ENCODE results near the gene OSGEP. TPM values are rescaled to one million over a fixed set of nuclear protein-coding genes. Genes with fewer than 3 reads are reported as not detected.

Gene OSGEP
- total RNA-seq: 10 to 100 TPM; 72.3 to 75.9 TPM
- polyA plus RNA-seq: 10 to 100 TPM; 39.3 to 41.8 TPM

GRCh38 chr14:20454516-20455354 lies at the start of gene OSGEP, which contains the start of gene APEX1:
OSGEP (minus strand) TSS chr14:20454812; CDS start chr14:20454683, 129 bp downstream.
APEX1 (plus strand) TSS chr14:20455226; CDS start chr14:20455646, 420 bp downstream.
- H3K27ac ChIP-seq (ENCODE audit: low read depth, low read length): peak within 1 kb of the TSS; percentile 89
- H3K9me3 ChIP-seq (ENCODE audit: control insufficient read depth in 1 of 2, low read length in 2 of 2): no peaks in the 10 kb centered on the region
- H3K4me1 Mint-ChIP-seq: peaks cover 5 to 21% (median 12%) of the 10 kb centered on the region in 4 donors
- ChIA-PET POLR2A (ENCODE audit: partially characterized antibody) (interaction anchor here (0.8 to 4.7 kb wide), 22 partner anchors 14 to 1001 kb away, joined by 3 to 71 read pairs (median 6); partner anchors contain the start of genes CHD8, PARP2, PNP and RNASE4), CTCF (ENCODE audit: partially characterized antibody) (interaction anchor here (0.9 to 2.6 kb wide), 11 partner anchors 10 to 159 kb away, joined by 3 to 15 read pairs (median 4); partner anchors contain the start of gene PNP)
- H3K4me1 ChIP-seq (ENCODE audit: insufficient read depth, low read length): peaks cover 53% of the 10 kb centered on the region
- peak; percentile 96 to 99 (median 98) for DNase-seq
- no peaks in the 10 kb centered on the region for H3K27me3 Mint-ChIP-seq
- no peaks in the 10 kb centered on the region for H3K9me3 Mint-ChIP-seq
- H3K27ac Mint-ChIP-seq: peak within 1 kb of the TSS in 2 of 7 donors; percentile 19 to 55
- peaks cover 57% of the 10 kb centered on the region for H3K36me3 ChIP-seq (ENCODE audit: insufficient read depth, low read length)
- H3K4me3 Mint-ChIP-seq: peak within 1 kb of the TSS in 2 of 8 donors; percentile 13 to 23
- intact Hi-C loops (cut with micrococcal nuclease): loop anchor here (1.0 kb wide), 5 partner anchors 15 to 229 kb away; partner anchors contain the start of genes PARP2, PNP and TEP1
- peaks cover 33 to 43% of the 10 kb centered on the region in 2 donors for H3K36me3 Mint-ChIP-seq
- H3K27me3 ChIP-seq (ENCODE audit: insufficient read depth, low read length): no peaks in the 10 kb centered on the region
- peak within 1 kb of the TSS; percentile 70 to 99 for H3K4me3 ChIP-seq (ENCODE audit: low read length in 2 of 2)

GRCh38 chr14:20503898-20504297 lies 49.3 kb upstream of the OSGEP start:
- ChIA-PET CTCF (ENCODE audit: partially characterized antibody) (interaction anchor here (0.5 kb wide), 1 partner anchor 10 kb away, joined by 3 read pairs; no protein-coding TSS in a partner anchor), POLR2A (ENCODE audit: partially characterized antibody) (no interaction called here)
- no peaks in the 10 kb centered on the region for H3K9me3 ChIP-seq (ENCODE audit: control insufficient read depth in 1 of 2, low read length in 2 of 2)
- Mint-ChIP-seq H3K4me3 (no peak overlapping the region), H3K27me3 (no peaks in the 10 kb centered on the region), H3K4me1 (peaks cover 0 to 10% (median 6%) of the 10 kb centered on the region in 4 donors), H3K27ac (peak overlapping the region in 1 of 7 donors; percentile 6), H3K36me3 (no peaks in the 10 kb centered on the region), H3K9me3 (peaks cover 0 to 2% (median 0%) of the 10 kb centered on the region in 8 donors)
- no peaks in the 10 kb centered on the region for H3K27me3 ChIP-seq (ENCODE audit: insufficient read depth, low read length)
- no peak overlapping the region for H3K27ac ChIP-seq (ENCODE audit: low read depth, low read length)
- no peak overlapping the region for H3K4me3 ChIP-seq (ENCODE audit: low read length in 2 of 2)
- intact Hi-C loops (cut with micrococcal nuclease): no loop called here
- no peak for DNase-seq
- no peaks in the 10 kb centered on the region for H3K36me3 ChIP-seq (ENCODE audit: insufficient read depth, low read length)
- no peaks in the 10 kb centered on the region for H3K4me1 ChIP-seq (ENCODE audit: insufficient read depth, low read length)

- Mint-ChIP-seq H3K4me3 (no peak overlapping the region), H3K9me3 (peaks cover 0 to 2% (median 0%) of the 10 kb centered on the region in 8 donors), H3K27me3 (no peaks in the 10 kb centered on the region), H3K27ac (no peak overlapping the region), H3K36me3 (no peaks in the 10 kb centered on the region), H3K4me1 (peaks cover 0 to 8% (median 6%) of the 10 kb centered on the region in 4 donors)
- H3K27ac ChIP-seq (ENCODE audit: low read depth, low read length): no peak overlapping the region
- no peak overlapping the region for H3K4me3 ChIP-seq (ENCODE audit: low read length in 2 of 2)
- DNase-seq: no peak
- CTCF ChIA-PET (ENCODE audit: partially characterized antibody): no interaction called here
- H3K27me3 ChIP-seq (ENCODE audit: insufficient read depth, low read length): no peaks in the 10 kb centered on the region
- intact Hi-C loops (cut with micrococcal nuclease): no loop called here
- no peaks in the 10 kb centered on the region for H3K9me3 ChIP-seq (ENCODE audit: control insufficient read depth in 1 of 2, low read length in 2 of 2)
- H3K4me1 ChIP-seq (ENCODE audit: insufficient read depth, low read length): no peaks in the 10 kb centered on the region
- POLR2A ChIA-PET (ENCODE audit: partially characterized antibody): no interaction called here
- no peaks in the 10 kb centered on the region for H3K36me3 ChIP-seq (ENCODE audit: insufficient read depth, low read length)
These were observed 46.7 kb upstream of the OSGEP start for GRCh38 chr14:20501346-20501745.

GRCh38 chr14:20499881-20500280 lies 45.3 kb upstream of the OSGEP start:
- H3K27me3 ChIP-seq (ENCODE audit: insufficient read depth, low read length): no peaks in the 10 kb centered on the region
- H3K27me3 Mint-ChIP-seq: no peaks in the 10 kb centered on the region
- ChIA-PET POLR2A (ENCODE audit: partially characterized antibody) (interaction anchor here (1.0 kb wide), 1 partner anchor 30 kb away, joined by 4 read pairs; no protein-coding TSS in a partner anchor), CTCF (ENCODE audit: partially characterized antibody) (no interaction called here)
- no peak for DNase-seq
- H3K4me1 Mint-ChIP-seq: peaks cover 9 to 19% (median 13%) of the 10 kb centered on the region in 4 donors
- peaks cover 0 to 2% (median 0%) of the 10 kb centered on the region in 8 donors for H3K9me3 Mint-ChIP-seq
- H3K4me3 ChIP-seq (ENCODE audit: low read length in 2 of 2): no peak overlapping the region
- H3K27ac Mint-ChIP-seq: no peak overlapping the region
- no peak overlapping the region for H3K4me3 Mint-ChIP-seq
- no peak overlapping the region for H3K27ac ChIP-seq (ENCODE audit: low read depth, low read length)
- intact Hi-C loops (cut with micrococcal nuclease): no loop called here
- H3K4me1 ChIP-seq (ENCODE audit: insufficient read depth, low read length): peaks cover 5% of the 10 kb centered on the region
- H3K9me3 ChIP-seq (ENCODE audit: control insufficient read depth in 1 of 2, low read length in 2 of 2): no peaks in the 10 kb centered on the region
- H3K36me3 ChIP-seq (ENCODE audit: insufficient read depth, low read length): no peaks in the 10 kb centered on the region
- H3K36me3 Mint-ChIP-seq: no peaks in the 10 kb centered on the region

- Histone ChIP-seq H3K9me3 (ENCODE audit: control insufficient read depth in 1 of 2, low read length in 2 of 2) (no peaks in the 10 kb centered on the region), H3K4me1 (ENCODE audit: insufficient read depth, low read length) (peaks cover 5% of the 10 kb centered on the region), H3K27me3 (ENCODE audit: insufficient read depth, low read length) (no peaks in the 10 kb centered on the region), H3K36me3 (ENCODE audit: insufficient read depth, low read length) (no peaks in the 10 kb centered on the region), H3K4me3 (ENCODE audit: low read length in 2 of 2) (no peak overlapping the region), H3K27ac (ENCODE audit: low read depth, low read length) (no peak overlapping the region)
- no peak for DNase-seq
- Mint-ChIP-seq H3K9me3 (peaks cover 0 to 2% (median 0%) of the 10 kb centered on the region in 8 donors), H3K4me1 (peaks cover 9 to 21% (median 14%) of the 10 kb centered on the region in 4 donors), H3K27ac (no peak overlapping the region), H3K36me3 (no peaks in the 10 kb centered on the region), H3K27me3 (no peaks in the 10 kb centered on the region), H3K4me3 (no peak overlapping the region)
- intact Hi-C loops (cut with micrococcal nuclease): no loop called here
- ChIA-PET POLR2A (ENCODE audit: partially characterized antibody) (no interaction called here), CTCF (ENCODE audit: partially characterized antibody) (interaction anchor here (0.9 kb wide), 1 partner anchor 9 kb away, joined by 3 read pairs; no protein-coding TSS in a partner anchor)
These were observed 44.5 kb upstream of the OSGEP start for GRCh38 chr14:20499108-20499507.

- no peak overlapping the region for H3K4me3 ChIP-seq (ENCODE audit: low read length in 2 of 2)
- CTCF ChIA-PET (ENCODE audit: partially characterized antibody): interaction anchor here (0.9 kb wide), 1 partner anchor 8 kb away, joined by 3 read pairs; no protein-coding TSS in a partner anchor
- POLR2A ChIA-PET (ENCODE audit: partially characterized antibody): no interaction called here
- peaks cover 8 to 22% (median 15%) of the 10 kb centered on the region in 4 donors for H3K4me1 Mint-ChIP-seq
- peak overlapping the region in 1 of 7 donors; percentile 25 for H3K27ac Mint-ChIP-seq
- H3K36me3 Mint-ChIP-seq: no peaks in the 10 kb centered on the region
- intact Hi-C loops (cut with micrococcal nuclease): no loop called here
- H3K27me3 Mint-ChIP-seq: no peaks in the 10 kb centered on the region
- H3K4me3 Mint-ChIP-seq: no peak overlapping the region
- no peaks in the 10 kb centered on the region for H3K36me3 ChIP-seq (ENCODE audit: insufficient read depth, low read length)
- H3K9me3 Mint-ChIP-seq: no peaks in the 10 kb centered on the region
- H3K27me3 ChIP-seq (ENCODE audit: insufficient read depth, low read length): no peaks in the 10 kb centered on the region
- DNase-seq: no peak
- H3K9me3 ChIP-seq (ENCODE audit: control insufficient read depth in 1 of 2, low read length in 2 of 2): no peaks in the 10 kb centered on the region
- no peak overlapping the region for H3K27ac ChIP-seq (ENCODE audit: low read depth, low read length)
- H3K4me1 ChIP-seq (ENCODE audit: insufficient read depth, low read length): peaks cover 9% of the 10 kb centered on the region
These were observed 44.0 kb upstream of the OSGEP start for GRCh38 chr14:20498622-20499021.
